ENCODE data around the gene CRK.

- TF ChIP-seq CTCF (IDR thresholded peaks at IDR 0.05; ENCODE audit: insufficient read depth, low read depth, low read length) = no peak
- TF ChIP-seq EZH2 (IDR thresholded peaks at IDR 0.05; ENCODE audit: insufficient read depth, low read length) = no peak
These were observed 11.2 kb upstream of the CRK start for GRCh38 chr17:1467258-1467657.

Data from astrocyte (in vitro differentiated cells and primary cell).